ENCODE measurements around the gene LSP1. TPM values are rescaled to one million over a fixed set of nuclear protein-coding genes. Genes with fewer than 3 reads are reported as not detected.

LSP1 gene
- total and polyA plus RNA-seq, 2 of the 4 experiments (the other 2 are of a cell fraction), result not detected

DNA sequence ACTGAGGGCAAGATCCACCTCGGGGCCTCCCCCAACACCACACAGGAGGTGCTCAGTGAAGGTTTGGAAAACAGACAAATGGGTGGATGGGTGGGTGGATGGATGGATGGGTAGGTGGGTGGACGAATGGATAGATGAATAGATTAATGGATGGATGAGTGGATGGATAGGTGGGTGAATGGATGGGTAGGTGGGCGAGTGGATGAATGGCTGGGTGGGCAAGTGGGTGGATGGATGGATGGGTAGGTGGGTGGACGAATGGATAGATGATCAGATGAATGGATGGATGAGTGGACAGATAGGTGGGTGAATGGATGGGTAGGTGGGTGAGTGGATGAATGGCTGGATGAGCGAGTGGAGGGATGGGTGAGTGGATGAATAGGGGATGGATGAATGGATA, 39.7 kb downstream of the LSP1 start:
- dilution Hi-C loops (cut with HindIII; ENCODE audit: low sequenced_read_pairs, unreplicated experiment) (no loop called here), intact Hi-C loops (cut with micrococcal nuclease) (no loop called here), in situ Hi-C loops (cut with MboI; ENCODE audit: low sequenced_read_pairs) (no loop called here)
- Histone ChIP-seq H4K20me1 (ENCODE audit: insufficient read depth, low read length) (no peaks in the 10 kb centered on the region), H3K9me1 (ENCODE audit: insufficient read depth, low read length) (no peaks in the 10 kb centered on the region), H4K91ac (ENCODE audit: insufficient read depth, low read depth, low read length) (no peak overlapping the region), H2BK120ac (ENCODE audit: low read depth, low read length) (no peak overlapping the region), H3K36me3 (ENCODE audit: control insufficient read depth, insufficient read depth, low read length) (no peaks in the 10 kb centered on the region), H2BK20ac (ENCODE audit: low read depth, low read length) (no peak overlapping the region), H2AK9ac (replicated peaks; ENCODE audit: low read depth, low read length, poor library complexity) (no peak overlapping the region), H3K4me1 (ENCODE audit: control insufficient read depth, insufficient read depth, low read length) (no peaks in the 10 kb centered on the region), H4K8ac (ENCODE audit: low read depth in 2 of 2, low read length in 2 of 2) (no peak overlapping the region), H3K4me2 (ENCODE audit: low read depth, low read length) (no peak overlapping the region), H3K79me1 (ENCODE audit: low read depth in 1 of 2, low read length in 2 of 2) (no peaks in the 10 kb centered on the region), H3K27ac (ENCODE audit: insufficient read depth, low read length) (no peak overlapping the region), H3K27me3 (ENCODE audit: control insufficient read depth, insufficient read depth, low read length) (peaks cover 29% of the 10 kb centered on the region), H3K18ac (ENCODE audit: low read depth, low read length) (no peak overlapping the region), H2AFZ (replicated peaks; ENCODE audit: low read length, poor library complexity) (no peak overlapping the region), H3K9me3 (ENCODE audit: control insufficient read depth, insufficient read depth, low read length) (no peaks in the 10 kb centered on the region), H3K14ac (replicated peaks; ENCODE audit: low read depth, low read length) (no peak overlapping the region), H2BK5ac (ENCODE audit: low read depth, low read length, poor library complexity, severe bottlenecking) (no peak overlapping the region), H3K4ac (ENCODE audit: low read depth, low read length) (no peak overlapping the region), H3K4me3 (ENCODE audit: insufficient read depth, low read depth, low read length) (no peak overlapping the region), H4K5ac (ENCODE audit: low read depth, low read length) (no peak overlapping the region), H3K56ac (ENCODE audit: extremely low read depth, insufficient read depth, low read length) (no peak overlapping the region), H3K23ac (ENCODE audit: low read depth, low read length) (no peak overlapping the region), H2AK5ac (ENCODE audit: low read depth, low read length) (no peak overlapping the region), H2BK15ac (ENCODE audit: low read depth, low read length) (no peak overlapping the region), H3K9ac (ENCODE audit: low read depth, low read length) (no peak overlapping the region)
- TF ChIP-seq FOS (IDR thresholded peaks at IDR 0.05; ENCODE audit: low read depth, low read length) (no peak), MXI1 (IDR thresholded peaks at IDR 0.05; ENCODE audit: borderline replicate concordance, low read depth, low read length) (no peak), NFE2L2 (IDR thresholded peaks at IDR 0.05; ENCODE audit: low read depth, low read length) (no peak), MAFK (IDR thresholded peaks at IDR 0.05; ENCODE audit: low read depth, low read length) (no peak), POLR2A (IDR thresholded peaks at IDR 0.05; ENCODE audit: low read depth, low read length) (no peak), CHD1 (IDR thresholded peaks at IDR 0.05; ENCODE audit: low read depth, low read length) (no peak), MAZ (IDR thresholded peaks at IDR 0.05; ENCODE audit: borderline replicate concordance, low read depth, low read length) (no peak), BHLHE40 (IDR thresholded peaks at IDR 0.05; ENCODE audit: low read depth, low read length) (no peak), SMC3 (IDR thresholded peaks at IDR 0.05; ENCODE audit: low read depth, low read length) (no peak), RAD21 (IDR thresholded peaks at IDR 0.05; ENCODE audit: low read length) (no peak), RCOR1 (IDR thresholded peaks at IDR 0.05; ENCODE audit: insufficient replicate concordance, low read length) (no peak), CEBPB (IDR thresholded peaks at IDR 0.05; ENCODE audit: low read depth, low read length) (no peak), RFX5 (IDR thresholded peaks at IDR 0.05; ENCODE audit: low read depth, low read length) (no peak)
- TF ChIP-seq, protein P1, sequence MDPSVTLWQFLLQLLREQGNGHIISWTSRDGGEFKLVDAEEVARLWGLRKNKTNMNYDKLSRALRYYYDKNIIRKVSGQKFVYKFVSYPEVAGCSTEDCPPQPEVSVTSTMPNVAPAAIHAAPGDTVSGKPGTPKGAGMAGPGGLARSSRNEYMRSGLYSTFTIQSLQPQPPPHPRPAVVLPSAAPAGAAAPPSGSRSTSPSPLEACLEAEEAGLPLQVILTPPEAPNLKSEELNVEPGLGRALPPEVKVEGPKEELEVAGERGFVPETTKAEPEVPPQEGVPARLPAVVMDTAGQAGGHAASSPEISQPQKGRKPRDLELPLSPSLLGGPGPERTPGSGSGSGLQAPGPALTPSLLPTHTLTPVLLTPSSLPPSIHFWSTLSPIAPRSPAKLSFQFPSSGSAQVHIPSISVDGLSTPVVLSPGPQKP (IDR thresholded peaks at IDR 0.05; ENCODE audit: borderline replicate concordance, low read depth, low read length), result no peak
- TF ChIP-seq, protein P2, sequence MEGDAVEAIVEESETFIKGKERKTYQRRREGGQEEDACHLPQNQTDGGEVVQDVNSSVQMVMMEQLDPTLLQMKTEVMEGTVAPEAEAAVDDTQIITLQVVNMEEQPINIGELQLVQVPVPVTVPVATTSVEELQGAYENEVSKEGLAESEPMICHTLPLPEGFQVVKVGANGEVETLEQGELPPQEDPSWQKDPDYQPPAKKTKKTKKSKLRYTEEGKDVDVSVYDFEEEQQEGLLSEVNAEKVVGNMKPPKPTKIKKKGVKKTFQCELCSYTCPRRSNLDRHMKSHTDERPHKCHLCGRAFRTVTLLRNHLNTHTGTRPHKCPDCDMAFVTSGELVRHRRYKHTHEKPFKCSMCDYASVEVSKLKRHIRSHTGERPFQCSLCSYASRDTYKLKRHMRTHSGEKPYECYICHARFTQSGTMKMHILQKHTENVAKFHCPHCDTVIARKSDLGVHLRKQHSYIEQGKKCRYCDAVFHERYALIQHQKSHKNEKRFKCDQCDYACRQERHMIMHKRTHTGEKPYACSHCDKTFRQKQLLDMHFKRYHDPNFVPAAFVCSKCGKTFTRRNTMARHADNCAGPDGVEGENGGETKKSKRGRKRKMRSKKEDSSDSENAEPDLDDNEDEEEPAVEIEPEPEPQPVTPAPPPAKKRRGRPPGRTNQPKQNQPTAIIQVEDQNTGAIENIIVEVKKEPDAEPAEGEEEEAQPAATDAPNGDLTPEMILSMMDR (conservative IDR thresholded peaks at IDR 0.05; ENCODE audit: low read depth, low read length), result no peak
- TF ChIP-seq, protein P3, sequence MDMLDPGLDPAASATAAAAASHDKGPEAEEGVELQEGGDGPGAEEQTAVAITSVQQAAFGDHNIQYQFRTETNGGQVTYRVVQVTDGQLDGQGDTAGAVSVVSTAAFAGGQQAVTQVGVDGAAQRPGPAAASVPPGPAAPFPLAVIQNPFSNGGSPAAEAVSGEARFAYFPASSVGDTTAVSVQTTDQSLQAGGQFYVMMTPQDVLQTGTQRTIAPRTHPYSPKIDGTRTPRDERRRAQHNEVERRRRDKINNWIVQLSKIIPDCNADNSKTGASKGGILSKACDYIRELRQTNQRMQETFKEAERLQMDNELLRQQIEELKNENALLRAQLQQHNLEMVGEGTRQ (IDR thresholded peaks at IDR 0.05; ENCODE audit: low read depth, low read length), result no peak
- WGBS, 2 experiments (ENCODE audit: extremely low coverage in 2 of 2, insufficient read length in 1 of 2), result 43 to 100% methylated on average over 1 to 4 of the region's 5 CpGs
- ATAC-seq (ENCODE audit: low read depth) (no peak), DNase-seq (no peak)
- ChIA-PET CTCF (no interaction called here), POLR2A (ENCODE audit: unreplicated experiment) (no interaction called here)
- no TSS peak for BruUV-seq (replicated peaks)
